RWPE1 (cell line): ENCODE data around the gene ENAH.

Experiments
- CTCF ChIA-PET: fragments of 350-600 bp; sonication (Branson Sonifier 250); formaldehyde crosslinking; extraction: SDS; loops from one replicate; lab custom pipeline; 2021; lab: Yijun Ruan, JAX
- POLR2A ChIA-PET: fragments of 400-600 bp; formaldehyde crosslinking; extraction: SDS; loops from one replicate; lab custom pipeline; 2020; ENCODE audit warnings: antibody characterized with exemption; ENCODE audit not compliant: low non-redundant PET; lab: Yijun Ruan, JAX
- DNase-seq: peaks from one replicate; pipeline ENCODE4 v3.0.0; 2012; ENCODE audit warnings: low spot score
- H3K27ac ChIP-seq: fragments of 450-650 bp; 2 replicates; pipeline ENCODE4 v1.5.1; 2017
- TF ChIP-seq, protein P1 (sequence below): fragments of 450-650 bp; conservative IDR thresholded peaks from 2 replicates; pipeline ENCODE4 v1.5.1; 2017; ENCODE audit warnings: low read depth, mild to moderate bottlenecking

The ENAH gene

DNA sequence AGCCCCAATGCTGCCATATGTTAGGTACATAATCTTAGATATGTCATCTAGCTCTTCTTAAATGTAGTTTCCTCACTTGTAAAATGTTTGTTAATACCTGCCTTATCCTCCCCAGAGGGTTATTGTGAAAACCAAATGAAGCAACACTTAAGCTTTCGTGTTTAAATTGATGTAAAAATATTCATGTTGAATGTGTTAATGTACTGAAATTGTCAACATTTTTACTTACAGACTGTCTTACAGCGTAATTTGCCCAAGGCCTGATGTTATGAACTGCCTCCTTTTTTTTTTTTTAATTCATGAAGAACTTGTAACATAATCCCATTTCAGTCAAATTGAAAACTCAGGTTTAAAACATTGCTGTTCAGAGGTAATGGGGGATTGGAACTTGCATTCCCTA, 25.6 kb upstream of the ENAH start:
- POLR2A ChIA-PET, result no interaction called here
- DNase-seq, result no peak
- TF ChIP-seq, protein P1, sequence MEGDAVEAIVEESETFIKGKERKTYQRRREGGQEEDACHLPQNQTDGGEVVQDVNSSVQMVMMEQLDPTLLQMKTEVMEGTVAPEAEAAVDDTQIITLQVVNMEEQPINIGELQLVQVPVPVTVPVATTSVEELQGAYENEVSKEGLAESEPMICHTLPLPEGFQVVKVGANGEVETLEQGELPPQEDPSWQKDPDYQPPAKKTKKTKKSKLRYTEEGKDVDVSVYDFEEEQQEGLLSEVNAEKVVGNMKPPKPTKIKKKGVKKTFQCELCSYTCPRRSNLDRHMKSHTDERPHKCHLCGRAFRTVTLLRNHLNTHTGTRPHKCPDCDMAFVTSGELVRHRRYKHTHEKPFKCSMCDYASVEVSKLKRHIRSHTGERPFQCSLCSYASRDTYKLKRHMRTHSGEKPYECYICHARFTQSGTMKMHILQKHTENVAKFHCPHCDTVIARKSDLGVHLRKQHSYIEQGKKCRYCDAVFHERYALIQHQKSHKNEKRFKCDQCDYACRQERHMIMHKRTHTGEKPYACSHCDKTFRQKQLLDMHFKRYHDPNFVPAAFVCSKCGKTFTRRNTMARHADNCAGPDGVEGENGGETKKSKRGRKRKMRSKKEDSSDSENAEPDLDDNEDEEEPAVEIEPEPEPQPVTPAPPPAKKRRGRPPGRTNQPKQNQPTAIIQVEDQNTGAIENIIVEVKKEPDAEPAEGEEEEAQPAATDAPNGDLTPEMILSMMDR, result no peak
- CTCF ChIA-PET, result no interaction called here
- H3K27ac ChIP-seq, result no peak overlapping the region

DNA sequence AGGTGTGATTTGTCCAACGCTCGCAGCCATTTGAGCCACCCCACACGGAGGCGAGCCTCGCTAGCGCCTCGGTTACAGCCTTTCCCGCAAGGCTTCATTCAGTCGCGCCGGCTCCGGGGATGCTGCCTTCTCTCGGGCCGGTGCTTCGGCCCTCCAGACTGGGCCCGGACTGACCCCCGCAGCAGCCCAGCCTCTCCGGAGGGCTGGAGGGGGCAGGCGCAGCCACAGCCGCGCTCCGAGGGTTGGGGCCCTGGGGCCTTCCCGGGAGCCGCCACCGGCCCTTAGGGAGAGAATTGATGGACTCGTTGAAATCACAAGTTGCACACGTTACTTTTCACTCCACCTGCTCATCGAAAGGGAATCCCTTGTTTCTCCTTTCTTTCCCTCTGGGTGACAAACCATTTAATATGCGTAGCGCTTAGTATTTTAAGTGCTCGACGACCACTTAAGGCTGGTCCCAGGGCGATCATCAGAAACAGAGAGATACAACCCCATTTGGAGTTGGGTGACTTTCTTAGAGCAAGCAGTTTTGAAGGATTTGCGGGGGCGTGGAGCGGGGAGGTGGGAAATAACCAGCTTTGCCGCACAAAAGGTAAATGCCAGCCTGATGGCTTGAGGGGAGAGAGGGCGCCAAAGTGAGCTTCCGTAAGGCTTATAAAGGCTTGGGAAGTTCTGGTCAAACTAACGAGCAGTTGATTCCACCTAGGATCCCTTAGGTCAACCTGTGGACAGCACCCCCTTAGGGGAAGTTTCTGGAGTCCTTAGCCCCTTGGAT, 24.6 kb upstream of the ENAH start:
- CTCF ChIA-PET, result no interaction called here
- DNase-seq, result no peak
- POLR2A ChIA-PET, result no interaction called here
- H3K27ac ChIP-seq, result no peak overlapping the region
- TF ChIP-seq, protein P1, result no peak

DNA sequence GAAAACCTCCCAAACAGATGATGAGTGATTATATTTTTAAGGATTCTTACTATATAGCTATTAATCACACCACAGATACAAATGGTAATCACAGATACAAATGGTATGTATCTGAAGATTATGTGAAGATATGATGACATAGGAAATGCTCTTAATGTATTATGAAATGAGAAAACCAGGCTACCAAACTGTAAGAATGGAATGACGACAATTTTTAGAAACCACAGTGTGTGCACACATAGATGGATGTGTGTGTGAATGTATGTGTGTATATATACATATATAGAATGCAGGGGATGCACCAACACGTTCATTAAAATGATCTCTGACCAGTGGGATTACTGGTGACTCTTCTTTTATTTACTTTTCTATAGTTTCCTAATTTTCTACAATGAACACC, 21.5 kb upstream of the ENAH start:
- POLR2A ChIA-PET, result no interaction called here

DNA sequence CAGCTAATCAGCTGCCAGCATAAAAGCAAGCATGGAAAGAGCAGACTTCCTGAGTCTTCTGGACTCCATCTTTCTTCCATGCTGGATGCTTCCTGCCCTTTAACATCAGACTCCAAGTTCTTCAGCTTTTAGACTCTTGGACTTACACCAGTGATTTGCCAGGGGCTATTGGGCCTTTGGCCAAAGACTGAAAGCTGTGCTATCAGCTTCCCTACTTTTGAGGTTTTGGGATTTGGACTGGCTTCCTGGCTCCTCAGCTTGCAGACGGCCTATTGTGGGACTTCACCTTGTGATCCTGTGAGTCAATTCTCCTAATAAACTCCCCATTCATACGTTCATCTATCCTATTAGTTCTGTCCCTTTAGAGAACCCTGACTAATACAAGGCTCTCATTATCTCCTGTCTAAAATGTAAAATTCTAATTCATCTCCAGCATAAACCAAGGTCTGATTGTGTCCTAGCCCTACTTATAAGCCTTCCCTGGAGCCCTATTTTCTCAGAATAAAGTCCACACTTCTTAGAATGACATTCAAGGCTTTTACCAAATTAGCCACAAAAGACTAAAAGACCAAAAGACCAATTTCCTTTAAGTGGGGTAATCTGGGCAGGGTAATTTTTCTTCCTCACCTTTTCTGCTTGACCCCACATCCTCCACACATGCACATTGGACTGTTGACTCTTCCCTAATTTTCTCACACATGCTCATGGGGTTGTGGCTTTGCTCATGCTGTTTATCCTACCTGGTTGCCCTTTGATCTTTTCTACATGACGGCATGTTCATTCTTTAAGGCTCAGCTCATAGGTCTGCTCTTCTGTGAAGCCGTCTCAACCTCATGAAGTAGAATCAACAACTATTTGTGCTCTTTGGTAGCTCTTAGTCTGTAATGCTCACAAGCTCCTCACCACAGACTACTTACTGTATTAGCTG, 18.1 kb upstream of the ENAH start:
- ChIA-PET CTCF (interaction anchor here (0.6 kb wide), 1 partner anchor 13 kb away, joined by 3 read pairs; no protein-coding TSS in a partner anchor), POLR2A (interaction anchor here (0.6 kb wide), 1 partner anchor 106 kb away, joined by 3 read pairs; no protein-coding TSS in a partner anchor)
- DNase-seq, result no peak
- TF ChIP-seq, protein P1, result no peak
- H3K27ac ChIP-seq, result no peak overlapping the region

More for the DNA sequence above, 21.5 kb upstream of the ENAH start:
- H3K27ac ChIP-seq, result no peak overlapping the region
- DNase-seq, result no peak
- TF ChIP-seq, protein P1, result no peak
- CTCF ChIA-PET, result no interaction called here

DNA sequence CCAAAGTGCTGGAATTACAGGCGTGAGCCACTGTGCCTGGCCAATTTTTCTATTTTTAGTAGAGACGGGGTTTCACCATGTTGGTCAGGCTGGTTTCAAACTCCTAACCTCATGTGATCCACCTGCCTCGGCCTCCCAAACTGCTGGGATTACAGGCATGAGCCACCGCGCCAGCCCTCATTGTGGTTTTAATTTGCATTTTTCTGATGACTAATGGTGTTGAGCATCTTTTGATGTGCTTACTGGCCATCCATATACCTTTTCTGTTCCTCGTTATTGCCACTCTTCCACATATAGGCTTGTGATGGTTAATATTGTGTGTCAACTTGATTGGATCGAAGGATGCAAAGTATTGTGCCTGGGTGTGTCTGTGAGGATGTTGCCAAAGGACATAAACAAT, 17.4 kb upstream of the ENAH start:
- POLR2A ChIA-PET, result no interaction called here
- DNase-seq, result no peak
- no peak overlapping the region for H3K27ac ChIP-seq
- TF ChIP-seq, protein P1, result no peak
- CTCF ChIA-PET, result interaction anchor here (0.6 to 0.7 kb wide), 2 partner anchors 12 to 156 kb away, joined by 3 to 4 read pairs; no protein-coding TSS in a partner anchor

DNA sequence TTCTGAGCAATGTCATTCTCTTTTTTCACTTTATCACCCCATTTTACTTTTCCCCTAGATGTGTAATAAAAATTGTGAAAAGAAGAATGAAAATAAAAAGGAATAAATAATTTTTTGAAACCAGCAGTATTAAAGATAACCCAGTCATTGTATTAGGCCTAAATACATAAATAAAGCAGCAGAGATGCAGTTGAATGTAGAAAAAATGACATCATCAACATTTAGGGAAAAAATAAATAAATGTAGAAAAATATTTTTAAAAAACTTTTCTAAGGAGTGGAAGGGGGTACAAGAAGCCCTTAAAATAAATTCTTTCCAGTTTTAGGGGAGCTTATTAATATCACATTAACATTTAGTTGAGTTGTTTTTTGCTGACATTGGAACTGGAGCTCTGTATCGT, 15.3 kb upstream of the ENAH start:
- POLR2A ChIA-PET, result no interaction called here
- DNase-seq, result no peak
- H3K27ac ChIP-seq, result no peak overlapping the region
- CTCF ChIA-PET, result interaction anchor here (0.7 kb wide), 1 partner anchor 43 kb away, joined by 3 read pairs; no protein-coding TSS in a partner anchor
- TF ChIP-seq, protein P1, result no peak
